ENCODE data around the gene CPA4. TPM values are rescaled to one million over a fixed set of nuclear protein-coding genes. Genes with fewer than 3 reads are reported as not detected.

CPA4 gene
- 0.29 and 0.65 TPM in 2 replicates for total RNA-seq

DNA sequence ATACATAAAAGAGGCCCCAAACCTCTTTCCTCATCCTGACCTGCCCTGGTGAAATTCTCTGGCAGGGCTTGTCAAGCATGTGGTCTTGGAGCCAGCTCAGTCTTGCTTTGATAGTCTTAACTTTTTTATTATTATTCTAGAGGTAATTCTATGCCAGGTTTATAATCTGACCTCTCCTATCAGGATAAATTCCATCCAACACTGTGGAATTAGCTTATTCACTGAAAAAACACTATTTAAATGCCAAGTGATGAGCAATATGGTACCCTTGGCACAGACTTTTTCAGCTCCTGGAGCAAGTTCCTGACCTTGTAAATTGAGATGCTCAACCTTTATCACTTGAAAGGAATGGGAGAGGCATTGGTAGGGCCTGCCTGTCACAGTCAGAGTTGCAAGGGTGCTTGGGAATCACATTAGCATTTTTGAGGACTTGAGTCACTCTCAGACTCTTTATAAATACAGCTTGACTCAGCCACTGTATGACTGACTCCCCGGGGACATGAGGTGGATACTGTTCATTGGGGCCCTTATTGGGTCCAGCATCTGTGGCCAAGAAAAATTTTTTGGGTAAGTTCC lies at the start of gene CPA4:
Gene CPA4, plus strand, starts transcription at position 480 of the 576 bp plus-strand sequence. Its CDS starts 20 bp downstream, at position 500.

DNA sequence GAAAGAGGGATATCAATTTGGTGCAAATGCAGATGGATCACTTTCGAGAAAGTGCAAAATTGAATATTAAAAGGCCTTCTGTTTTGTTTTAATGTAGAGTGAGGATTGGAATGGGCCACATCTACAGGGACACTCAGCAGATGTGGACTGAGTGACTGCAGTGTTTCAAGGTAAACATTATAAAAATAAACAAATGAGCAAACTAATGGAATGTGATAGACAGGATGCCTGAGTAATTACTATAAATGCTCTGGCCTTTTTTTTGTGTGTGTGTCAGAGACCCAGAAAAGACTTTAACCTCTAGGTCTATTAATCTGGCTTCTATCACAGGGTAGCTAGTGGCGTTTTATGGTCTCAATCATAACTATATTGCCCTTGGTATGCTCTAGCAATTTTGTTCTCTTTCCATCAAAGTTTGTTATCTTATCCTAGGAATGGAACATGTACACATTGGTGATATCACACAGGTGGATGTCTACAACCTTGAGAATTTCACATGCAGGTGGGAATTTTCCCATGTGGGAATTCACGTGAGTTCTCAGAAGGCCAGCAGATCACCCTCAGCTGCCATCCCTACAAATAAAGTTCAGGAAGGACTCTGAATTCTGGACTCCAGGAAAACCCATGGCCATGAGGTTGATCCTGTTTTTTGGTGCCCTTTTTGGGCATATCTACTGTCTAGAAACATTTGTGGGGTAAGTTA lies 26.6 kb upstream of the CPA4 start, which contains the start of gene CPA2:
Gene CPA2, plus strand, starts transcription at position 606 of the 703 bp plus-strand sequence. Its CDS starts 19 bp downstream, at position 625.

DNA sequence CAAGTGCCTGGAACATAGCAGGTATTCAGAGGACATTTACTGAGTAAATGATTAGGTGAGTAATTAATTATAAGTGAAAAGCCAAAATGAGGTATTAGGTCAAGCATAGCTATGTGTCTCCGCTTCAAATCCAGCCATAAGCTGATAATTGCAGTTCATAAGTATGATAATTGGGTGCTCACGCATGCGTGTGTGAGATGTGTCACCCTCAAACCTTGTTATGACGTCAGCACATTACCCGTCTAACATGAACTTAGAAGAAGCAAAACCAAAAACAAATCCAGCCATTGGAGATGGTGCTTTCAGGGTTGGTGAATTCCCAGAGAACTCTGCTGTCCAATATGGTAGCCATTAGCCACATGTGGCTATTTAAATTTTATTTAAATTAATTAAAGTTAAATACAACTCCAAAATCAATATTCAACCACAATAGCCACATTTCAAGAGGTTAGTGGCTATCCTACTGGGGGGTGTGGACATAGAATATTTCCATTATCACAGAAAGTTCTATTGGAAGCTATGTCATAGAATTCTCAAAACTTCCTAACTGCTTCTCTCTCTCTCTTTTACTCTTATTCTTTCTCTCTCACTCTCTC lies 51.4 kb downstream of the CPA4 start, which contains the start of gene CPA5:
Gene CPA5, plus strand, starts transcription at position 546 of the 596 bp plus-strand sequence. CDS start 1,670 bp downstream, outside the sequence.

Other genes with a start within 250 kb of the CPA4 start
- gene ZC3HC1, start 241.8 kb upstream of the CPA4 start, total RNA-seq = 20.3 and 21.9 TPM in 2 replicates
- gene KLHDC10, start 222.6 kb upstream of the CPA4 start, total RNA-seq = 25.8 and 30.3 TPM in 2 replicates
- gene TMEM209, start 87.8 kb upstream of the CPA4 start, total RNA-seq = 14.7 and 17.6 TPM in 2 replicates
- gene SSMEM1, start 85.3 kb upstream of the CPA4 start, total RNA-seq = not detected in 2 replicates
- gene CPA2, start 26.3 kb upstream of the CPA4 start, total RNA-seq = not detected in 2 replicates
- not detected in 2 replicates for gene CPA5, start 51.7 kb downstream of the CPA4 start, total RNA-seq
- gene CPA1, start 87.3 kb downstream of the CPA4 start, total RNA-seq = not detected in 2 replicates
- gene CEP41, start 147.9 kb downstream of the CPA4 start, total RNA-seq = 12.7 and 14.4 TPM in 2 replicates
- gene MEST, start 198.9 kb downstream of the CPA4 start, total RNA-seq = 7.2 and 11.4 TPM in 2 replicates

Data from vein endothelial cell (primary cell).